Heart left ventricle (tissue), 13 donors: Measurements from ENCODE around the gene CLECL1.

Source experiments
- POLR2A ChIP-seq, 2 donors: fragments of 450-650 bp; IDR thresholded peaks; one replicate each; pipeline ENCODE4 v1.6.1; 2017; ENCODE audit warnings: antibody characterized with exemption in 2 of 2, mild to moderate bottlenecking in 2 of 2, moderate library complexity in 2 of 2
- TF ChIP-seq, protein P1 (sequence below), 12 donors: fragments of 200-600 bp; sonication (generic) in 4 of 12; IDR thresholded peaks; one replicate each; pipeline versions ENCODE4 v1.5.0 to v1.8.0; 2018 to 2022; ENCODE audit warnings: antibody characterized with exemption in 12 of 12, mild to moderate bottlenecking in 5 of 12
- donor health status: ischemic (EF 13 %, LVEDD 7.1; RV severe dilation, severe dysfunction).
- donor health status: DM: no; HTN: yes; CAD: no.
- donor health status: DM: no; HTN: no; CAD: no.
- donor health status: ischemic (EF 25% LVEDD 6.9; RV normal size, moderate dysfunction).
- donor health status: ischemic (EF 25% LVEDD 5.7; RV mildly dilated, moderate dysfunction).
- donor health status: ischemic (EF 35%, LVEDD 5.7; RV mildly dilated, moderate dysfunction).
- donor health status: nonischemic (EF 11% LVEDD 7.7; RV severe dilation, severe dysfunction).
- donor health status: DM: yes; HTN: yes; CAD: no.
- donor health status: PGD.
- donor health status: ischemic (EF 29% LVEDD 5.4; RV normal size, mild dysfunction).
- donor health status: nonischemic (EF 23%, LVEDD 6.1; RV moderate dilation, normal function).

GRCh38 chr12:9702255-9702654 is 30.6 kb downstream of the CLECL1 start:
- TF ChIP-seq, protein P1, sequence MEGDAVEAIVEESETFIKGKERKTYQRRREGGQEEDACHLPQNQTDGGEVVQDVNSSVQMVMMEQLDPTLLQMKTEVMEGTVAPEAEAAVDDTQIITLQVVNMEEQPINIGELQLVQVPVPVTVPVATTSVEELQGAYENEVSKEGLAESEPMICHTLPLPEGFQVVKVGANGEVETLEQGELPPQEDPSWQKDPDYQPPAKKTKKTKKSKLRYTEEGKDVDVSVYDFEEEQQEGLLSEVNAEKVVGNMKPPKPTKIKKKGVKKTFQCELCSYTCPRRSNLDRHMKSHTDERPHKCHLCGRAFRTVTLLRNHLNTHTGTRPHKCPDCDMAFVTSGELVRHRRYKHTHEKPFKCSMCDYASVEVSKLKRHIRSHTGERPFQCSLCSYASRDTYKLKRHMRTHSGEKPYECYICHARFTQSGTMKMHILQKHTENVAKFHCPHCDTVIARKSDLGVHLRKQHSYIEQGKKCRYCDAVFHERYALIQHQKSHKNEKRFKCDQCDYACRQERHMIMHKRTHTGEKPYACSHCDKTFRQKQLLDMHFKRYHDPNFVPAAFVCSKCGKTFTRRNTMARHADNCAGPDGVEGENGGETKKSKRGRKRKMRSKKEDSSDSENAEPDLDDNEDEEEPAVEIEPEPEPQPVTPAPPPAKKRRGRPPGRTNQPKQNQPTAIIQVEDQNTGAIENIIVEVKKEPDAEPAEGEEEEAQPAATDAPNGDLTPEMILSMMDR (IDR thresholded peaks at IDR 0.05) = no peak
- no peak for TF ChIP-seq POLR2A (IDR thresholded peaks at IDR 0.05)
